HepG2 (cell line): ENCODE results near the gene HMGCLL1. TPM values are rescaled to one million over a fixed set of nuclear protein-coding genes. Genes with fewer than 3 reads are reported as not detected.

Experiments
- ATF3 ChIP-seq: sonication (generic); formaldehyde crosslinking; IDR thresholded peaks from 2 replicates; pipeline ENCODE4 v1.4.0; 2020; ENCODE audit warnings: missing genetic modification reagents
- ATF4 ChIP-seq, 2 experiments: fragments of 450-650 bp in 1 of 2; sonication (generic) in 1 of 2; formaldehyde crosslinking; IDR thresholded peaks; 2 replicates each; pipeline versions ENCODE4 v1.5.0 to v1.8.0; 2020 to 2022; ENCODE audit warnings: mild to moderate bottlenecking in 1 of 2, missing genetic modification reagents in 1 of 2
- ATRX ChIP-seq: sonication (generic); formaldehyde crosslinking; IDR thresholded peaks from 2 replicates; pipeline ENCODE4 v1.4.0; 2020; ENCODE audit warnings: missing genetic modification reagents, borderline replicate concordance
- CHD2 ChIP-seq: IDR thresholded peaks from 2 replicates; pipeline ENCODE4 v1.6.1; 2011; ENCODE audit warnings: low read depth, low read length, improper control_type of control experiment
- GATAD2A ChIP-seq: IDR thresholded peaks from 2 replicates; pipeline ENCODE4 v1.6.1; 2016
- IRF9 ChIP-seq: sonication (generic); formaldehyde crosslinking; IDR thresholded peaks from 2 replicates; pipeline ENCODE4 v1.8.0; 2022; ENCODE audit warnings: missing genetic modification reagents, mild to moderate bottlenecking, borderline replicate concordance
- KAT2B ChIP-seq: fragments of 150-350 bp; IDR thresholded peaks from 2 replicates; pipeline ENCODE4 v1.6.1; 2014; ENCODE audit warnings: low read depth, low read length, borderline replicate concordance
- MTA1 ChIP-seq: sonication (generic); formaldehyde crosslinking; IDR thresholded peaks from 2 replicates; pipeline ENCODE4 v1.4.0; 2020; ENCODE audit warnings: missing genetic modification reagents, mild to moderate bottlenecking, borderline replicate concordance
- NFIB ChIP-seq: sonication (generic); formaldehyde crosslinking; IDR thresholded peaks from 2 replicates; pipeline ENCODE4 v1.9.0; 2021; ENCODE audit warnings: missing genetic modification reagents, mild to moderate bottlenecking, borderline replicate concordance
- NKX3-1 ChIP-seq: sonication (generic); formaldehyde crosslinking; IDR thresholded peaks from 2 replicates; pipeline ENCODE4 v1.5.0; 2020; ENCODE audit warnings: missing genetic modification reagents
- RAD21 ChIP-seq: fragments of 450-650 bp; formaldehyde crosslinking; IDR thresholded peaks from 2 replicates; pipeline ENCODE4 v1.5.0; 2020; ENCODE audit warnings: mild to moderate bottlenecking
- RXRA ChIP-seq: sonication (generic); formaldehyde crosslinking; IDR thresholded peaks from 2 replicates; pipeline ENCODE4 v1.5.1; 2020; ENCODE audit warnings: missing genetic modification reagents
- SMARCC2 ChIP-seq: fragments of 450-650 bp; IDR thresholded peaks from 2 replicates; pipeline ENCODE4 v1.6.1; 2017; ENCODE audit warnings: antibody characterized with exemption, mild to moderate bottlenecking
- SNAPC2 ChIP-seq: sonication (generic); formaldehyde crosslinking; IDR thresholded peaks from 2 replicates; pipeline ENCODE4 v1.8.1; 2022; ENCODE audit warnings: mild to moderate bottlenecking, missing genetic modification reagents
- SOX5 ChIP-seq: IDR thresholded peaks from 2 replicates; pipeline ENCODE4 v1.6.1; 2016; ENCODE audit warnings: borderline replicate concordance
- TARDBP ChIP-seq: sonication (generic); formaldehyde crosslinking; IDR thresholded peaks from 2 replicates; pipeline ENCODE4 v1.8.0; 2022; ENCODE audit warnings: mild to moderate bottlenecking, missing genetic modification reagents
- ZBTB33 ChIP-seq: sonication (generic); formaldehyde crosslinking; IDR thresholded peaks from 2 replicates; pipeline ENCODE4 v1.4.0; 2020; ENCODE audit warnings: missing genetic modification reagents
- ZMYM4 ChIP-seq: sonication (generic); formaldehyde crosslinking; IDR thresholded peaks from 2 replicates; pipeline ENCODE4 v1.8.1; 2023; ENCODE audit warnings: mild to moderate bottlenecking, missing genetic modification reagents
- ZNF10 ChIP-seq: sonication (generic); formaldehyde crosslinking; IDR thresholded peaks from 2 replicates; pipeline ENCODE4 v1.4.0; 2020; ENCODE audit warnings: mild to moderate bottlenecking, low read depth, missing genetic modification reagents, borderline replicate concordance
- ZNF232 ChIP-seq: sonication (generic); formaldehyde crosslinking; IDR thresholded peaks from 2 replicates; pipeline ENCODE4 v1.4.0; 2020; ENCODE audit warnings: missing genetic modification reagents, borderline replicate concordance
- ZNF468 ChIP-seq: sonication (generic); formaldehyde crosslinking; IDR thresholded peaks from 2 replicates; pipeline ENCODE4 v1.8.0; 2022; ENCODE audit warnings: mild to moderate bottlenecking, moderate library complexity, missing genetic modification reagents
- ZNF615 ChIP-seq: sonication (generic); formaldehyde crosslinking; IDR thresholded peaks from 2 replicates; pipeline ENCODE4 v1.5.0; 2020; ENCODE audit warnings: mild to moderate bottlenecking, missing genetic modification reagents, borderline replicate concordance
- ZNF746 ChIP-seq: sonication (generic); formaldehyde crosslinking; IDR thresholded peaks from 2 replicates; pipeline ENCODE4 v1.8.0; 2022; ENCODE audit warnings: mild to moderate bottlenecking, missing genetic modification reagents
- ZNF784 ChIP-seq: sonication (generic); formaldehyde crosslinking; IDR thresholded peaks from 2 replicates; pipeline ENCODE4 v1.5.1; 2020; ENCODE audit warnings: missing genetic modification reagents, mild to moderate bottlenecking, borderline replicate concordance
- ZNF891 ChIP-seq: sonication (generic); formaldehyde crosslinking; IDR thresholded peaks from 2 replicates; pipeline ENCODE4 v1.5.0; 2020; ENCODE audit warnings: mild to moderate bottlenecking, missing genetic modification reagents
- polyA plus RNA-seq, 8 experiments: library from polyadenylated mRNA; depleted of rRNA in 3 of 8; stranded (reverse) in 7 of 8; unstranded in 1 of 8; fragments of >200 nt; fragmentation: Illumina TruSeq in 4 of 8; extraction: Trizol in 4 of 8; gene quantifications; 2 replicates each; pipeline versions ENCODE4 v1.2.1 to v1.2.3, GENCODE V29; 2011 to 2016; ENCODE audit warnings: low read depth in 4 of 8, missing spikeins in 1 of 8, mixed read lengths in 1 of 8; ENCODE audit not compliant: insufficient read depth in 1 of 8
- total RNA-seq, 5 experiments: library from RNA; depleted of rRNA; stranded (reverse); fragments of >200 nt; fragmentation: Illumina TruSeq; extraction: Trizol; gene quantifications; 2 replicates each; pipeline ENCODE4 v1.2.3, GENCODE V29; 2016; ENCODE audit warnings: low read depth in 1 of 5

HMGCLL1 gene
- total and polyA plus RNA-seq, 2 of the 13 experiments (the other 11 are each of a cell fraction or from before 2014, with no cell fraction given), result not detected

GRCh38 chr6:55543633-55544309 is 35.2 kb downstream of the HMGCLL1 start (continued):
- TF ChIP-seq ZNF746 (CRISPR knock-in tag) (no peak), TARDBP (CRISPR knock-in tag) (no peak), ZNF10 (no peak), ATF4 (CRISPR knock-in tag; IDR thresholded peaks at IDR 0.05) (peak in 1 of 2 experiments; percentile 25; a peak in 1 of 4 replicates), MTA1 (CRISPR knock-in tag) (no peak), ZMYM4 (CRISPR knock-in tag) (no peak), NFIB (CRISPR knock-in tag) (no peak), SNAPC2 (no peak), NKX3-1 (CRISPR knock-in tag) (no peak), RXRA (CRISPR knock-in tag) (no peak), CHD2 (no peak), ZNF784 (CRISPR knock-in tag) (no peak), ZBTB33 (CRISPR knock-in tag) (no peak), SOX5 (no peak), ZNF891 (CRISPR knock-in tag) (no peak), ATF3 (CRISPR knock-in tag) (0 out of 2 replicates have a peak, but pooled peaks have one; percentile 34), KAT2B (no peak), ZNF468 (no peak), ZNF232 (CRISPR knock-in tag) (no peak), RAD21 (CRISPR knock-in tag) (no peak), IRF9 (no peak), ATRX (no peak), SMARCC2 (no peak), ZNF615 (no peak), GATAD2A (0 out of 2 replicates have a peak, but pooled peaks have one; percentile 11)
